MG63 (cell line): Measurements from ENCODE around the gene FGF18. TPM values are rescaled to one million over a fixed set of nuclear protein-coding genes. Genes with fewer than 3 reads are reported as not detected.
A peak's percentile ranks its signal among the peaks of the same experiment; 100 is the strongest.
"Not testable (repeated sequence)": the region's sequence is repeated elsewhere in the genome, so short reads cannot be mapped to it uniquely, and the experiment has no call there.

Experiments used
- DNase-seq: peaks from one replicate; pipeline ENCODE4 v3.0.0-alpha.2; 2020
- H3K27me3 ChIP-seq: fragments of 250-450 bp; sonication (Bioruptor Pico); 2 replicates; pipeline ENCODE4 v1.5.1; 2020; ENCODE audit warnings: mild to moderate bottlenecking, moderate library complexity
- H3K36me3 ChIP-seq: fragments of 250-450 bp; sonication (Bioruptor Pico); 2 replicates; pipeline ENCODE4 v1.5.1; 2020; ENCODE audit warnings: mild to moderate bottlenecking, moderate library complexity
- H3K4me3 ChIP-seq: fragments of 250-450 bp; sonication (Bioruptor Pico); 2 replicates; pipeline ENCODE4 v1.5.1; 2020; ENCODE audit warnings: mild to moderate bottlenecking, moderate library complexity
- H3K9me3 ChIP-seq: fragments of 250-450 bp; sonication (Bioruptor Pico); 2 replicates; pipeline ENCODE4 v1.5.1; 2020; ENCODE audit warnings: mild to moderate bottlenecking, moderate library complexity
- total RNA-seq: library from RNA; depleted of rRNA; stranded (reverse); fragments of >200 nt; shearing (Covaris generic); gene quantifications from 2 replicates; pipeline ENCODE4 v1.2.3, GENCODE V29; 2014; ENCODE audit warnings: low replicate concordance

The FGF18 gene
- total RNA-seq, 1 experiment from 2014 or later: 11.2 TPM

DNA sequence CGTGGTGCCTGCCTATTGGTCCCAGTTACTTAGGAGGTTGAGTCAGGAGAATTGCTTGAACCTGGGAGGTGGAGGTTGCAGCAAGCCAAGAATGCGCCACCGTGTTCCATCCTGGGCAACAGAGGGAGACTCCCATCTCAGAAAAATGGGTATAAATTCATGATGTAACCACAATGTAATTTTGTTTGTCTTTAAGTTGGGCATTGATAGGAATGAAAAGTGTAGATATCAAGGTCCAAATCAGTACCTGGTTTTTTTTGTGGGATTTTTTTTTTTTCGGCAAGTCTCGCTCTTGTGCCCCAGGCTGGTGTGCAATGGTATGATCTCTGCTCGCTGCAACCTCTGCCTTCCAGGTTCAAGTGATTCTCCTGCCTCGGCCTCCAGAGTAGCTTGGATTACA is 24.4 kb upstream of the FGF18 start:
- DNase-seq: no peak
- peaks cover 100% of the 10 kb centered on the region for H3K36me3 ChIP-seq

DNA sequence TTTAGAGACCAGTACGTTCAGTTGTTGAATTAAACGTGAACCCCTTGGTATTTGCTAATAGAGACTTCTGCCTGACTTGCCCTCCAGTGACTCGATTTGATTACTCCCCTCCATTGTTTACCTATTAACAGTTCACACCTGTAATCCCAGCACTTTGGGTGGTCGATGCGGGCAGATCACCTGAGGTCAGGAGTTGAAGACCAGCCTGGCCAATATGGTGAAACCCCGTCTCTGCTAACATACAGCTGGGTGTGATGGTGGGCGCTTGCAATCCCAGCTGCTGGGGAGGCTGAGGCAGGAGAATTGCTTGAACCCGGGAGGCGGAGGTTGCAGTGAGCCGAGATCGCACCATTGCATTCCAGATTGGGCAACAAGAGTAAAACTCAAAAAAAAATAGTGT is 22.9 kb upstream of the FGF18 start:
- H3K27me3 ChIP-seq, DNase-seq, H3K9me3 ChIP-seq, H3K4me3 ChIP-seq: not testable (repeated sequence)
- H3K36me3 ChIP-seq: peaks cover 100% of the 10 kb centered on the region

More for the DNA sequence above, 24.4 kb upstream of the FGF18 start:
- Histone ChIP-seq H3K27me3 (no peaks in the 10 kb centered on the region), H3K4me3 (no peak overlapping the region), H3K9me3 (no peaks in the 10 kb centered on the region)

DNA sequence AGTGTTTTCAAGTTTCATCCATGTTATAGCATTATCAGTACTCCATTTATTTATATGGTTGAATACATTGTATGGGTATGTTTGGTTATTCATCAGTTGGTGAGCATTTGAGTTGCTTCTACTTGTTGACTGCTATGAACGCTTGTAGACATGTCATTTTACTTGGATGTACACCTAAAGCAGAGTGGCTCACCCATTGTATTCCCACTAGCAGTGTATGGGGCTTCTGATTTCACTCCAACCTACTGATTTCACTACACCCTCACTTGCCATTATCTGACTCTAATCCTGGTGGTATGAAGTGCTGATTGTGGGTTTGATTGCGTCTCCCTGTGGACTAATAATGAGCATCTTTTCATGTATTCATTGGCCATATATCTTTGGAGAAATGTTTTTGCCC is 22.3 kb upstream of the FGF18 start:
- no peak for DNase-seq
- Histone ChIP-seq H3K27me3 (no peaks in the 10 kb centered on the region), H3K9me3 (no peaks in the 10 kb centered on the region), H3K36me3 (peaks cover 97% of the 10 kb centered on the region), H3K4me3 (no peak overlapping the region)

DNA sequence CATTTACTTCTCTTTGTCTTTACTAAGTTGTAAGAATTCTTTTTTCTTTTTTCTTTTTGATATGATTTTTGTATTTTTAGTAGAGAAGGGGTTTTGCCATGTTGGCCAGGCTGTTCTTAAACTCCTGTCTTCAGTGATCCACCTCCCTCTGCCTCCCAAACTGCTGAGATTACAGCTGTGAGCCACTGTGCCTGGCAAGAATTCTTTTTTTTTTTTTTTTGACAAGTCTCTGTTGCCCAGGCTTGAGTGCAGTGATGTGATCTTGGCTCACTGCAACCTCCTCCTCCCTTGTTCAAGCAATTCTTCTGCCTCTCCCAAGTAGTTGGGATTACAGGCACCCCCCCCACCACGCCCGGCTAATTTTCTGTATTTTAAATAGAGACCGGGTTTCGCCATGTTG is 21.8 kb upstream of the FGF18 start:
- peaks cover 93% of the 10 kb centered on the region for H3K36me3 ChIP-seq
- no peaks in the 10 kb centered on the region for H3K27me3 ChIP-seq
- no peak for DNase-seq

DNA sequence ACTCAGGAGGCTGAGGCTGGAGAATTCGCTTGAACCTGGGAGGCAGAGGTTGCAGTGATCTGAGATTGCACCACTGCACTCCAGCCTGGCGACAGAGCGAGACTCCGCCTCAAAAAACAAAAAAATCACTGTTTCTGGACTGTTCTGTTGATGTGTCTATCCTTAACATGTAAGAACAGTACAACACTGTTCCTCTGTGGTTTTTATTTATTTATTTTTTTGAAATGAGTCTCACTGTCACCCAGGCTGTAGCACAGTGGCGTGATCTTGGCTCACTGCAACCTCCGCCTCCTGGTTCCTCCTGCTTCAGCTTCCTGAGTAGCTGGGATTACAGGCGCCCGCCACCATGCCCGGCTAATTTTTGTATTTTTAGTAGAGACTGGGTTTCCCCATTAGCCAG is 20.8 kb upstream of the FGF18 start:
- DNase-seq, H3K27me3 ChIP-seq, H3K9me3 ChIP-seq, H3K4me3 ChIP-seq: not testable (repeated sequence)
- peaks cover 82% of the 10 kb centered on the region for H3K36me3 ChIP-seq

More for the DNA sequence above, 21.8 kb upstream of the FGF18 start:
- H3K9me3 ChIP-seq: no peaks in the 10 kb centered on the region
- no peak overlapping the region for H3K4me3 ChIP-seq

DNA sequence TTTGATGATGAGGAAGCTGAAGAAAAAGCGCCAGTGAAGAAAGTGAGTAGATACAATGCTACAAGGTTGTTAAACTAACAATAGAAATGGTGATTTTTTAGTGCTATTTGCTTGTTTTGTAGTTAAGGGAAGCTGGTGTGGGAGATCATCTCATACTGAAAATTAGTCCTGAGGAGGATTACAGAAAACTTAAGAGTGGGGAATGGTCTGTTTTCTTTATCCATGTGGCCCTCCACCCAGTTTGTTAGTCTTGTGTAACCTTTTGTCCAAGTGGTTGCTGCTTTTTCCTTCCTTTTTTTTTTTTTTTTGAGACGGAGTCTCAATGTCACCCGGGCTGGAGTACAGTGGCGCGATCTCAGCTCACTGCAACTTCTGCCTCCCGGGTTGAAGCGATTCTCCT is 19.3 kb upstream of the FGF18 start:
- Histone ChIP-seq H3K4me3 (no peak overlapping the region), H3K9me3 (no peaks in the 10 kb centered on the region), H3K27me3 (no peaks in the 10 kb centered on the region), H3K36me3 (peaks cover 73% of the 10 kb centered on the region)
- DNase-seq: no peak

DNA sequence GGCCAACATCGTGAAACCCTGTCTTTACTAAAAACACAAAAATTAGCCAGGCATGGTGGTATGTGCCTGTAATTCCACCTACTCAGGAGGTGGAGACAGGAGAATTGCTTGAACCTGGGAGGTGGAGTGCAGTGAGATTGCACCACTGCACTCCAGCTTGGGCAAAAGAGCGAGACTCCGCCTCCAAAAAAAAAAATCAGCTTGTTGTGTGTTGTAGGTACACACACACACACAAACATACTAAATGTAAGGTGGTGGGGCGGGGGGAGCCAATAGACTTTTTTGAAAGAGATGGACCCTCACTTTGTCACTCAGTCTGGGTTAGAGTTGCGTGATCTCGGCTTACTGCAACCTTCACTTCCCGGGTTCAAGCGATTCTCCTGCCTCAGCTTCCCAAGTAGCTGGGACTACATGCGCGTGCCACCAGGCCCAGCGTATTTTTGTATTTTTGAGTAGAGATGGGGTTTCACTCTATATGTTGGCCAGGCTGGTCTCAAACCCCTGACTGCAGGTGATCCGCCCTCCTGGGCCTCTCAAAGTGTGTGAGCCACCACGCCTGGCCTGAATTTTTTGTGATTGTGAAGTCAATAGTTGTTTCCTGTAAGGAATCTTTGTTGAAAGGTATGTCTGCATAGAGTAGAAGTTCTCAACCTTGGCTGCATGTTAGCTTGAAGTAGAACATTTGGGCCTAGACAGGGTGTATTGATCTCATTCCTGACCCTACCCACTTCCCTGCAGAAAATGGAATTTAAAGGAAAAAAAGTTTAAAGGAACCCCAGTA is 18.1 kb upstream of the FGF18 start:
- Histone ChIP-seq H3K9me3 (no peaks in the 10 kb centered on the region), H3K36me3 (peaks cover 73% of the 10 kb centered on the region), H3K4me3 (no peak overlapping the region), H3K27me3 (no peaks in the 10 kb centered on the region)
- no peak for DNase-seq

DNA sequence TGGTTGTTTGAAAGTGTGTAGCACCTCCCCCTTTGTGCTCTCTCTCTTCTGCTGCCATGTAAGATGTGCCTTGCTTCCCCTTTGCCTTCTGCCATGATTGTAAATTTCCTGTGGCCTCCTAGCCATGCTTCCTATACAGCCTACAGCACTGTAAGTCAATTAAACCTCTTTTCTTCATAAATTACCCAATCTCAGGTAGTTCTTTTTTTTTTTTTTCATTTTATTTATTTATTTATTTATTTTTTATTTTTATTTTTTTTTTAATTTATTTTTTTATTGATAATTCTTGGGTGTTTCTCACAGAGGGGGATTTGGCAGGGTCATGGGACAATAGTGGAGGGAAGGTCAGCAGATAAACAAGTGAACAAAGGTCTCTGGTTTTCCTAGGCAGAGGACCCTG is 16.7 kb upstream of the FGF18 start:
- not testable (repeated sequence) for H3K4me3 ChIP-seq, H3K27me3 ChIP-seq, H3K9me3 ChIP-seq, DNase-seq
- peaks cover 73% of the 10 kb centered on the region for H3K36me3 ChIP-seq

DNA sequence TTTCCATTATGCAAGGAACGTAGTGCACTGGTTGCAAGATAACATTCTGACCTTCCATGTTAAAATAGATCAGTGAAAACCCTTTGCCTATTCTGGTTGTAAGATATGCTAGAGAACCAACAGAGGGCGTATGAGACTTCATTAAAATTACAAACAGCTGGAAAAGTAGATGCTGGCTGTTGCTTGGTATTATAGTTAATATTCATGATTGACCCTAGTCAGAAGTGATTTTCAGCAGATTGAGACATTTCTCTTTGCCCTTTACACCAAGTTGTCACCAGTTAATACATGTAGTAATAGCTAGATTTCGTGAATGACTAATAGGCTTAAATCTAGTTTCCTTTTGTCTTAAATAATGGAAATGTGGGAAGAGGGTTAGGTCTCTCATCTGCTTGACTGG is 13.8 kb upstream of the FGF18 start:
- Histone ChIP-seq H3K4me3 (no peak overlapping the region), H3K9me3 (no peaks in the 10 kb centered on the region), H3K27me3 (no peaks in the 10 kb centered on the region), H3K36me3 (peaks cover 71% of the 10 kb centered on the region)
- DNase-seq: no peak

DNA sequence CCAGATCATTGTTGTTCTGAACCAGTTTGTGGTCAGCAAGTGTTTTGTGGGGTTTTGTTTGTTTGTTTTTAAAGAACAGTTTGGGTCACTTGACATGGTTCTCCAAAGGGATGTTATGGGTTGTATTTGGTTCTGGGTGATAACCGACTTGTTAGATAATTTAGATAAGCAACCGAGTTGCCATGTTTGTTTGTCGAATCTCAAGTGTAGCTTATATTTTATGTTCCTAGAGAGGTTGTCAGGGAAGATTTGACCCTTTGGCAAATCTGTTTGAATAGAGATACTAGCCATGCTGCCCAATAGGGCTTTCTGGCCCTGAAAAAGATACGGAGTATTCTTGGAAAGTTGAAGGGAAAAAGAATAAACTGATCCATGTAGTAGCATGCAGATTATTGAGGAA is 12.2 kb upstream of the FGF18 start:
- Histone ChIP-seq H3K36me3 (peaks cover 74% of the 10 kb centered on the region), H3K4me3 (no peak overlapping the region), H3K9me3 (no peaks in the 10 kb centered on the region), H3K27me3 (no peaks in the 10 kb centered on the region)
- no peak for DNase-seq

DNA sequence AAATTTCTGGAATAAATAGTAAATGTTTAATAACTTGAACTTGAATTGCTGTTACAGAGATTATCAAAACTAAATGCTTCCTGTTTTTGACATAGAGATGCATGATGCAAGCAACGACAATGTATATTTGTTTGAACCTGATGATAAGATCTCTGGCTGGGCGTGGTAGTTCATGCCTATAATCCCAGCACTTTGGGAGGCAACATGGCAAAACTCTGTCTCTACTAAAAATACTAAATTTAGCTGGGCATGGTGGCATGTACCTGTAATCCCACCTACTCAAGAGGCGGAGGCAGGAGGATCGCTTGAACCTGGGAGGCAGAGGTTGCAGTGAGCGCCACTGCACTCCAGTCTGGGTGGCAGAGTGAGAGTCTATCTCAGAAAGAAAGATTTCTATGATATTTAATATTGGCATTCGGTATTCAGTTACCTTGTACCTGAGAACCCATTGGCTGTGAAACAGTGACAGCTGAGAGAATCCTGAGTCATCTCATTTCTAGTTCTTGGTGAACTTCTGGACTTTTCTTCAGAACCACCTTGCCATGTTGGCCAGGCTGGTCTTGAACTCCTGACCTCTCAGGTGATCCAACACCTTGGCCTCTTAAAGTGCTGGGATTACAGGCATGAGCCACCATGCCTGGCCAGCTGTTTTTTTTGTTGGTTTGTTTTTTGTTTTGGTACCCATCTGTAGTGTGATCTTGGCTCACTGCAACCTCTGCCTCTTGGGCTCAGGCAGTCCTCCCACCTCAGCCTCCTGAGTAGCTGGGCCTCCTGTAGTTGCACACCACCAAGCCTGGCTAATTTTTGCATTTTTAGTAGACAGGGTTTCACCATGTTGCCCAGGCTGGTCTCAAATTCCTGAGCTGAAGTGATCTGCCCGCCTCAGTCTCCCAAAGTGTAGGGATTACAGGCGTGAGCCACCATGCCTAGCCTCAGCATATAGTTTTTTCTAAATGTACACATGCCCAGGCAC is 10.0 kb upstream of the FGF18 start:
- no peaks in the 10 kb centered on the region for H3K9me3 ChIP-seq
- H3K27me3 ChIP-seq: no peaks in the 10 kb centered on the region
- no peak overlapping the region for H3K4me3 ChIP-seq
- H3K36me3 ChIP-seq: peaks cover 94% of the 10 kb centered on the region
- no peak for DNase-seq

DNA sequence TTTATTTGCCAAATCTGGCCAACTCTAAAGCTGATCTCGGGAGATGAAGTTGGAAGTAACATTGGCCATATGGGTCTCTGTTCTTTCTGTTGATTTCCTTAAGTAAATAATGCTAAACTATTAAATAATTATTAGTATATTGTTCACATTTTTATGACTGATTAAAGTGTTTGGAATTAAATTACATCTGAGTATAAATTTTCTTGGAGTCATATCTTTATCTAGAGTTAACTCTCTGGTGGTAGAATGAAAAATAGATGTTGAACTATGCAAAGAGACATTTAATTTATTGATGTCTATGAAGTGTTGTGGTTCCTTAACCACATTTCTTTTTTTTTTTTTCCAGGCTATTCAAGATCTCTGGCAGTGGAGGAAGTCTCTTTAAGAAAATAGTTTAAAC is 9.3 kb upstream of the FGF18 start:
- no peak for DNase-seq
- Histone ChIP-seq H3K9me3 (no peaks in the 10 kb centered on the region), H3K4me3 (no peak overlapping the region), H3K36me3 (peaks cover 90% of the 10 kb centered on the region), H3K27me3 (no peaks in the 10 kb centered on the region)

DNA sequence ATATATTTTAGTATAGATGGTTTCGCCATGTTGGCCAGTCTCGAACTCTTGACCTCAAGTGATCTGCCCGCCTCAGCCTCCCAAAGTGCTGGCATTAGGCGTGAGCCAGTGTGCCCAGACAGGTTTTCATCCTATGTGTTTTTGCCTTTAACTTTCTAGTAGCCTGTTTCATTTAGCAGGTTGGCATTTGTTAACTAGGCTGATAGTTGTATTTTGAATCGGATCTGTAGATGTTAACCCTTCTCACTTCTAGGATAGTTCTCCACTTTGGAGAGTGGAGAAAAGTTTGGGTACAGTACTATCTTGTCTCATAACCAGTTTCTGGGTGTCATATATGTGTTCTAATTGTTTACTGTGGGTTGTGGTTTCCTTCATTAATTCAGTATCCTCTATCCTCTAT is 7.3 kb upstream of the FGF18 start:
- Histone ChIP-seq H3K9me3 (no peaks in the 10 kb centered on the region), H3K4me3 (no peak overlapping the region), H3K27me3 (no peaks in the 10 kb centered on the region), H3K36me3 (peaks cover 81% of the 10 kb centered on the region)
- no peak for DNase-seq

DNA sequence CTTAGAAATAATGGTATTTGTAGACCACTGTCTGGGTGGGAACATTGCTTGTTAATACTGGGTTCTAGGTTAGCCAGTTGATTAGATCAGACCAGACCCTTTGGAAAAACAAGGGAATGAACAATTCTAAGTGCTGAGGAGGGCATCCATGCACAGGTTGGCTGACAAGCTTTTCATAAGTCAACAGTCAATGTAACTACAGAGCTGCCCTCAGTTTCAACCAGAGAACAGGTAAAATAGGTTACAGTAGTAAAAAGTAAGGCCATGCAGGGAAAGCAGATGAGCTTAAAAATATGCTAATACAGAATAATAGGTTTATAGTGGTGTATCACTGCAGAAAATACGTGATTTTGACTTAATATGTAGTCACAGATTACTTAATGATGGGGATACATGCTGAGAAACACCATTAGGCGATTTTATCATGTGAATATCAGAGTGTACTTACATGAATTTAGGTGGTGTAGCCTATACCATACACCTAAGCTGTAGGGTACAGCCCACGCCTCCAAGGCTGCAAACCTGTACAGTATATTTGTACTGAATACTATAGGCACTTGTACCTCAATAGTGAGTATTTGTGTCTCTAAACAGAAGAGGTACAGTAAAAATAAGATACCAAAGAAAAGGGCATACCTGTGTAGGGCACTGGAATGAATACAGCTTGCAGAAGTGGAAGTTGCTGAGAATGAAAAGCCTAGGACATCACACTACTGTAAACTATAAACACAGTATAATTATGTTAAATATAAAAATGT is 6.1 kb upstream of the FGF18 start:
- DNase-seq: no peak
- H3K4me3 ChIP-seq: no peak overlapping the region
- H3K36me3 ChIP-seq: peaks cover 74% of the 10 kb centered on the region
- H3K27me3 ChIP-seq: no peaks in the 10 kb centered on the region
- no peaks in the 10 kb centered on the region for H3K9me3 ChIP-seq

DNA sequence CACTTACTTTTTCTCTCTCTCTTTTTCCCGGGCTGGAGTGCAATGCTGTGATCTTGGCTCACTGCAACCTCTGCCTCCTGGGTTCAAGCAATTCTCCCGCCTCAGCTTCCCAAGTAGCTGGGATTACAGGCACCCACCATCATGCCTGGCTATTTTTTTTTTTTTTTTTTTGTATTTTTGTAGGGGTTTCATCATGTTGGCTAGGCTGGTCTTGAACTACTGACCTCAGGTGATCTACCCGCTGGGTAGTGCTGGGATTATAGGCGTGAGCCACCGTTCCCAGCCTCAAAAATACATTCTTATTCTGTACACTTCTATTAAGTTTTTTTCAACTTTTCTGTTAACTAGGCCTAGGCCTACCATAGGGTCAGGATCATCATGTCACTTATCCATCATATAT is 5.5 kb upstream of the FGF18 start:
- H3K9me3 ChIP-seq, H3K4me3 ChIP-seq, H3K27me3 ChIP-seq, DNase-seq: not testable (repeated sequence)
- H3K36me3 ChIP-seq: peaks cover 67% of the 10 kb centered on the region

DNA sequence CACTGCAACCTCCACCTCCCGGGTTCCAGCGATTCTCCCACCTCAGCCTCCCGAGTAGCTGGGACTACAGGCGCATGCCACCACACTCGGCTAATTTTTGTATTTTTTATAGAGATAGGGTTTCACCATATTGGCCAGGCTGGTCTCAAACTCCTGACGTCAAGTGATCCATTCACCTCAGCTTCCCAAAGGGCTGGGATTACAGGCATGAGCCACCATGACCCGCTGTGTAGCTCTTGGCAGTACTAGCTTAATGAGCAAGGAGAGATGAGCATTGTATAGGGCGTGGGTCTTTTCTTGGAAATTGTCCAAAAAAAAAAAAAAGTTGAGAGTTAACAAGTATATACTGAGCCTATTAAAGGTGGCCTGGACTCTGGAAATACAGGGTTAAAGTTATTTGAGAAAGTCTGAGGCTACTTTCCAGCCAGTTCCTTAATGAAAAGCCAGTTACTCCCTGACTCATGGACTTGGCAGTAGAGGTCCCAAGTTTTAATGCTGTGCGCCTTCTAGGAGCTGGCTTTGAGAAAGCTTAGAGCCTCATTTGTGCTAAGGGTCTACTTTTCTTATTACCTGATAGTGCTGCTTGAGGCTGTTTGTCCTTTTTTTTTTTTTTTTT is 4.2 kb upstream of the FGF18 start:
- H3K27me3 ChIP-seq: no peaks in the 10 kb centered on the region
- no peaks in the 10 kb centered on the region for H3K9me3 ChIP-seq
- no peak overlapping the region for H3K4me3 ChIP-seq
- peaks cover 55% of the 10 kb centered on the region for H3K36me3 ChIP-seq
- peak; percentile 75 for DNase-seq
